CD1c-positive myeloid dendritic cell (primary cell): ENCODE measurements around the gene PPP1R3D.
"Not testable (repeated sequence)": the region's sequence is repeated elsewhere in the genome, so short reads cannot be mapped to it uniquely, and the experiment has no call there.

ENCODE experiments used
- DNase-seq: peaks from one replicate; pipeline ENCODE4 v3.0.0-alpha.2; 2016; ENCODE audit errors: extremely low spot score

The PPP1R3D gene

DNA sequence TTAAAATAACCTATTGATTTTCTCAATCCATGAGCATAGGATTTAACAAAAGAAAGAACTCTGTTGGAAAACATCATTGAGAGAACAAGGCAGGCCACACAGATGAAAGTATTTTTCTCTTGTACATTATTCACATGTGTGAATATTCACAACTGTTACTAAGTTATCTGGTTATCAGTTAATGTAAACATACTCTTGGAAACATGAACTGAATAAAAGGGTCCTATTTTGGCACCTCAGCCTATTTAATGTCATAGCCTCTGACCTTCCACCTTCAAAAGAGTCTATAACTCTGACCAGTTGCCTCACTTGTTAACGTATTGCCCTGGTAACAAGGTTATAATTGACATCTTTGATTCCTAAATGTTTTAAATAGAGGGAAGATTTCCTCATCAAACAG, 14.7 kb downstream of the PPP1R3D start:
- no peak for DNase-seq

DNA sequence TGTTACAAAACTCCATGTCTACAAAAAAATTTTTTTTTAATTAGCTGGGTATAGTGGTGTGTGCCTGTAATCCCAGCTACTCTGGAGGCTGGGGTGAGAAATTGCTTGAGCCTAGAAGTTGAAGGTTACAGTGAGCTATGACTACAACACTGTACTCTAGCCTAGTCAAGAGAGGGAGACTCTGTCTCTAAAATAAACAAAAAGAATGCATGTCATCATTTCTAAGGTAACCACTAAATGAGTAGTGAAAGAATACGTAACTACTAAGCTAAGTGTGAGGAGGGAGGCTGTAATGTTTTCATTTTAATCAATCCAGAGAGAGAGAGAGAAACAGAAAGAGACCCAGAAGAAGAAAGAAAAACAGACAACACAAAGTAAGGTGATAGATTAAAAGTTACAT, 16.6 kb downstream of the PPP1R3D start:
- no peak for DNase-seq

DNA sequence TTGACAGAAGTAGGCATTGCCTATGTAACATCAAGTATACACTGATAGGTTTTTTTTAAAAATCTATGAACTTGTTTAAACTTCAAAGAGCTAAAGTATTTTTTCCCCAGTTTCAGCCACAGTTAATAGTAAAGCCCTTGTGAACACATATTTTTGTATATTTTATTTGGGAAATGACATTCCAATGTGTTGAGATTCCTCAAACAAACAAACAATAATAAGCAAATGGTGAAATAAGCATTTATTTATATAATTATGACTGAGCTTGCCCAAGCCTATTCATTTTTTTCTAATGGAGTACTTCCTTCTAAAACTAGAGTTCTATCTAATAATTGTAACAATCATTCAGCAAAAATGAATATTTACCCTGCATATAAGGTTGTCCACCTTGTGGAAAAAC, 19.2 kb downstream of the PPP1R3D start:
- no peak for DNase-seq

DNA sequence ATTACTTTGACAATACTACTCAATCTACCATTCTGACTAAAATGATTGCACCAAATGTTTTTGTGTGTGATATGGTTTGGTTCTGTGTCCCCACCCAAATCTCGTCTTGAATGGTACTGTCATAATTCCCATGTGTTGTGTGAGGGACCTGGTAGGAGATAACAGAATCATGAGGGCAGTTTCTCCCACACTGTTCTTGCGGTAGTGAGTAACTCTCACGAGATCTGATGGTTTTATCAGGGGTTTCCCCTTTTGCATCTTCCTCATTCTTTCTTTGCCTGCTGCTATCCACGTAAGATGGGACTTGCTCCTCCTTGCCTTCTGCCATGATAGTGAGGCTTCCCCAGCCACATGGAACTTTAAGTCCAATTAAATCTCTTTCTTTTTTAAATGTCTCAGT, 27.5 kb downstream of the PPP1R3D start:
- peak; percentile 51 for DNase-seq

DNA sequence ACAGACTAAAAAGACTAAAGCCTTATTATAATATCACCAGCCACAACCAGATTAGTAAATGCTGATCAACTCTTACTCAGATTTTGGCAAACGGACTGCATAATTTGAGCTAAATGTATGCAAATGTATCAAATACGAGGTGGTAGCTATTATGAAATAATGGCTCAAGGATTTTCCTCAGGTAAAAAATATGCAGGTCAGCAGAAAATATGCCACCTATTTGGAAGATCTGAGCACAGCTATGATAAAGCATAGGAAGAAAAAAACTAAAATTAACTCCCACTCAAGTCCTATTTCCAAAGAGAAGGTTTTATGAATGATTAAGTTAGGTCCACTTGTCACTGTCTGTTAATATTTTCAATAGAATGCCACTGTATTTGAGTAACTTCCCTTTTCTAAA, 29.1 kb downstream of the PPP1R3D start:
- no peak for DNase-seq

DNA sequence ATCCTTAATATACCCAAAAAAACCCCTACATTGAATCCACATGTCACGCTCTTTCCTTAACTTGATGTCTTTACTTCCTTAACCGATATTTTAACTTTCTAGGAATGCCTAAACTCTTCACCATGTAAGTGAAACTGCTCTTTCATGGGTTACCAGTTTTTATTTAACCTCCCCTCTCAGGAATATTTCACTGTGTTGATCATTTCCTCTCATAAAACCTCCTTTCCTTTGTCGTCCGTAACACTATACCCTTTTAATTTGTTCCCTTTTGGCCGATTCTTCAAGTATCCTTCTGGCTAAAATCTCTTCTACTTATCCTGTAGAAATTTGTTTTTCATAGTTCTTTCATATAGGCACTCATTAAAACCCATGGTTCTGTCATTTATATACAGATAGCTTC, 31.2 kb downstream of the PPP1R3D start:
- DNase-seq: no peak

DNA sequence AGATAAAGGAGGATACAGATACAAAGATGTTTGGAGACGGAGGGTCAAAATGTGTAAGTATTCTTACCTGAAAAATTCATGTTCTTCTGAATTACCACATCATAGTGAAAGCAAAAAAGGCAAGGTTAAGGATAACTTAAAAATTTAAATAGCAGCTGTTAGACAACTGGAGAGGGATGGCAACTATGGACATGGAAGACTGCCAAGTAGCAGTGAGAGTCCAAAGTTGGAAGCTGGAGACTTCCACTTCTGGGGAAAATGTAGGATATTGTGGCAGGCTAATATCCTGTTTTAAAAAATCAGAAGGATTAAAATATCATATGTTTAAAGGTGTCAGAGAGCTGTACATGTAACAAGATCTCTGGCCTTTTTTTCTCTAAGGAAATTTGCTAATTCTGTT, 36.5 kb downstream of the PPP1R3D start:
- DNase-seq: no peak

DNA sequence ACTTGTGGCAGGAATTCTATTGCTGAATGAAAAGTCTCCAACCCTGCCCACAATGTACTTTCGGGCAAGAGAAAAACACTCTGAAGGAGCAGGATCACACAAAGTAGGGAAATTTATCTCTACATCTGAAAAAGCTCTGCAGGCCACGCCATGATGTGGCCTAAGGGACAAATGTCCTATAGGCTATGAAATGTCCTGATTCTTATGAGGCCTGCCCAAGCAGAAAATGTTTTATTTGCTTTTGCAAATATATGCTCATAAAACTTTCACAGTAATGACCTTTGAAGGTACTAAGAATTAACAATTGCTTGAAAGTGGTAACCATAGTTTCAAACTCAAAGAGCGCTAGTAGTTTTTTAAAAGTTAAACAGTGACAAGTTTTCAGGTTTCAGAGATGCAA, 37.6 kb downstream of the PPP1R3D start:
- DNase-seq: no peak

DNA sequence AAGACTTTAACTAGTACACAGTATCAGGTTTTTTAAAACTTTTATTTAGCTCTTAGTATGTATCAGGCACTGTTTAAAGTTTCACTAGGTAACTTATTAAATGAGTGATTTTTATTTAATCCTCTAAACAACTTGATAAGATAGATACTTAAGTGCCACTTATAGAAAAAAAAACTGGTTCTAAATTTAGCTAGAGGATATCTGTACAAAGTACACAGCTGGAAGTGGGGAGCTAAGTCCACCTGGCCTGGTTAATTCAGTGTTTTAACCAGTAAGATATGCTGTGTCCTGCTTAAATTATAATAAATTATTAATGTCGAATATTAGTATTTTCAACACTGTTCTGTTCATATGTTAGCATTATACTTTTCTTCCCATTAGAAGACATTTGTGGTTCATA, 44.2 kb downstream of the PPP1R3D start:
- no peak for DNase-seq

DNA sequence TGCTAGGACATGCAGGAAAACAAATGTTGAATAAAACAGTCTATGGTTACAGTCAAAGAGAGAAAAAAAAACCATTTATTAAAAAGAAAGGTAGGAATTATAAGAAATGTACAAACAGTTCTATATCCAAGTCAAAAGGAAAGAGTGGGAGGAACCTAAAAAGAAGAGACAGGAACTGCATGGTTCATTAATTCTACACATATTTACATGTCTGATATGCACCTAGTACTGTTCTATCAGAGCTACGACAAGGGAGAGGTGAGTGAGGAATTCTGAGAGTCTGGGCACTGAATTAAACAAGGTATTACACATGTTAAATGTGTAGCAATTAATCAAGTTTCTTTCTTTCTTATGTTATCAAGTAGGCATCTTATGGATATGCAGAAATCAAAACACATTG, 48.5 kb downstream of the PPP1R3D start:
- no peak for DNase-seq

DNA sequence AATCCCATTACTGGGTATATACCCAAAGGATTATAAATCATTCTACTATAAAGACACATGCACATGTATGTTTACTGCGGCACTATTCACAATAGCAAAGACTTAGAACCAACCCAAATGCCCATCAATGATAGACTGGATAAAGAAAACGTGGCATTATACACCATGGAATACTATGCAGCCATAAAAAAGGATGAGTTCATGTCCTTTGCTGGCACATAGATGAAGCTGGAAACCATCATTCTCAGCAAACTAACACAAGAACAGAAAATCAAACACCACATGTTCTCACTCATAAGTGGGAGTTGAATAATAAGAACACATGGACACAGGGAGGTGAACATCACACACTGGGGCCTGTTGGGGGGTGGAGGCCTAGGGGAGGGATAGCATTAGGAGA, 50.1 kb downstream of the PPP1R3D start:
- not testable (repeated sequence) for DNase-seq

DNA sequence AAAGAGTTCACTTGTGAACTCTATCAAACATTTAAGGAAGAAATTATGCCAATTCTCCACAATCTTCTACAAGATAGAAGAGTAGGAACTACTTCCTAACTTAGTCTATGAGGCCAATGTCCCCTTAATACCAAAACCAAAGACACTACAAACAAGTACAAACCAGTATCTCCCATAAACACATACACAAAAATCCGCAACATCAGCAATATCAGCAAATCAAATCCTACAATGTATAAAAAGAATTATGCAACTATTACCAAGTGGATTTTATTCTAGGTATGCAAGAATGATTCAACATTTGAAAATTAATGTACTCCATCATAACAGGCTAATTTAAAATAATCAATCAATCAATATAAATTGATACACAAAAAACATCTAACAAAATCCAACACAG, 52.1 kb downstream of the PPP1R3D start:
- DNase-seq: no peak
